Kidney (tissue), 14 donors: ENCODE results near the gene FAM78A. TPM values are rescaled to one million over a fixed set of nuclear protein-coding genes. Genes with fewer than 3 reads are reported as not detected.

Source experiments
- DNase-seq, 5 donors: peaks; one replicate each; pipeline ENCODE4 v3.0.0-alpha.2; 2013 to 2020
- FAIRE-seq: peaks from 2 replicates; lab custom pipeline; 2012; peaks lifted over from hg19 to GRCh38; lab: Jason Lieb, UNC
- H3K27ac ChIP-seq, 2 donors: one replicate each; pipeline ENCODE4 v1.7.0; 2013; ENCODE audit warnings: low read depth in 2 of 2, low read length in 2 of 2, inconsistent platforms in 1 of 2
- H3K27me3 ChIP-seq: one replicate; pipeline ENCODE4 v1.7.1; 2013; ENCODE audit warnings: low read length, inconsistent platforms; ENCODE audit not compliant: control insufficient read depth, insufficient read depth
- H3K36me3 ChIP-seq, 3 donors: one replicate each; pipeline versions ENCODE4 v1.7.0 to v1.7.1; 2013; ENCODE audit warnings: low read length in 3 of 3, control low read depth in 1 of 3, inconsistent platforms in 1 of 3; ENCODE audit not compliant: insufficient read depth in 3 of 3, control insufficient read depth in 2 of 3
- H3K4me1 ChIP-seq, 3 donors: one replicate each; pipeline versions ENCODE4 v1.7.0 to v1.7.1; 2013; ENCODE audit warnings: low read length in 3 of 3, inconsistent platforms in 1 of 3, low read depth in 1 of 3; ENCODE audit not compliant: control insufficient read depth in 2 of 3, insufficient read depth in 2 of 3
- H3K4me3 ChIP-seq, 3 donors: one replicate each; pipeline versions ENCODE4 v1.7.0 to v1.8.1; 2013; ENCODE audit warnings: low read length in 3 of 3, control low read depth in 1 of 3, inconsistent platforms in 1 of 3
- H3K9ac ChIP-seq, 3 donors: one replicate each; pipeline versions ENCODE4 v1.7.0 to v1.7.1; 2013; ENCODE audit warnings: low read length in 3 of 3, control low read depth in 1 of 3, inconsistent platforms in 1 of 3
- H3K9me3 ChIP-seq, 3 donors: one replicate each; pipeline versions ENCODE4 v1.7.0 to v1.7.1; 2013; ENCODE audit warnings: low read length in 3 of 3, control low read depth in 1 of 3, inconsistent platforms in 1 of 3; ENCODE audit not compliant: control insufficient read depth in 2 of 3, insufficient read depth in 1 of 3
- intact Hi-C: fragments of 100-400 bp; cut with DNase I; formaldehyde crosslinking; loops from one replicate; pipeline ENCODE4 v1.11.1; 2022
- polyA plus RNA-seq: library from polyadenylated mRNA; stranded (reverse); fragments of 350-450 nt; fragmentation: Illumina TruSeq; extraction: RNeasy Lipid Tissue Mini Kit (QIAGEN cat#74804); gene quantifications from one replicate; pipeline ENCODE4 v1.2.3, GENCODE V29; 2014; ENCODE audit warnings: low read depth, low replicate concordance; ENCODE audit not compliant: insufficient read depth
- total RNA-seq: library from RNA; stranded (reverse); fragmentation: NEBNext Ultra II Directional; extraction: Animal tissue kit (Norgen Biotek cat#: 25700); gene quantifications from one replicate; pipeline ENCODE4 v1.2.1, GENCODE V29; 2021
- TF ChIP-seq, protein P1 (sequence below): IDR thresholded peaks from 3 replicates; pipeline ENCODE4 v1.5.1; 2012; ENCODE audit warnings: mild to moderate bottlenecking, moderate library complexity, borderline replicate concordance; ENCODE audit not compliant: insufficient read depth; ENCODE audit errors: extremely low read depth
- donor health status: control.
- donor health status: control.
- donor health status: control.
- donor health status: control.
- donor health status: control.
- donor health status: DM: yes; HTN: yes; CAD: no.
- donor health status: Normal renal cell carcinoma (clear cell type).

The FAM78A gene
- total and polyA plus RNA-seq, 2 donors from 2014 or later: 1.6 to 6.1 TPM

DNA sequence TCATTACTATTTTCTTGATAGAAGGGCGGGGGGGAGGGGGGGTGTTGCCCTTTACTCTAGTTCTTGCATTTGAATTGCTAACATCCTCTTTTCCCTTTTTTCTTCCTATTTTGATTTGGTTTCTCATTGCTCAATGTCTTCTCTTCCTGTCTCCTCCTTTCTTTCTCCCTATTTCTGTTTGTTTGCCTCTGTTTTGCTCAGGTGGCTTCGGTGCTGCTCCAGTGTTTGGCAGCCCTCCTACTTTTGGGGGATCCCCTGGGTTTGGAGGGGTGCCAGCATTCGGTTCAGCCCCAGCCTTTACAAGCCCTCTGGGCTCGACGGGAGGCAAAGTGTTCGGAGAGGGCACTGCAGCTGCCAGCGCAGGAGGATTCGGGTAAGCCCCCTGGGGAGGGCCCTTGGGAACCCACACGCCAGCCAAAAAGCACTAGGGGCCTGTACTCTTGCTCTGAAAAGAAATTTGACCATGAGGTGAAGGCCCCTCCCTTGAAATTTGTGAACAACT is 48.3 kb downstream of the FAM78A start:
- FAIRE-seq: no peak
- Histone ChIP-seq H3K9ac (no peak overlapping the region), H3K4me3 (no peak overlapping the region), H3K4me1 (peaks cover 2 to 7% (median 3%) of the 10 kb centered on the region in 3 donors), H3K36me3 (peaks cover 0 to 27% (median 15%) of the 10 kb centered on the region in 3 donors), H3K27ac (no peak overlapping the region), H3K27me3 (no peaks in the 10 kb centered on the region), H3K9me3 (no peaks in the 10 kb centered on the region)
- TF ChIP-seq, protein P1, sequence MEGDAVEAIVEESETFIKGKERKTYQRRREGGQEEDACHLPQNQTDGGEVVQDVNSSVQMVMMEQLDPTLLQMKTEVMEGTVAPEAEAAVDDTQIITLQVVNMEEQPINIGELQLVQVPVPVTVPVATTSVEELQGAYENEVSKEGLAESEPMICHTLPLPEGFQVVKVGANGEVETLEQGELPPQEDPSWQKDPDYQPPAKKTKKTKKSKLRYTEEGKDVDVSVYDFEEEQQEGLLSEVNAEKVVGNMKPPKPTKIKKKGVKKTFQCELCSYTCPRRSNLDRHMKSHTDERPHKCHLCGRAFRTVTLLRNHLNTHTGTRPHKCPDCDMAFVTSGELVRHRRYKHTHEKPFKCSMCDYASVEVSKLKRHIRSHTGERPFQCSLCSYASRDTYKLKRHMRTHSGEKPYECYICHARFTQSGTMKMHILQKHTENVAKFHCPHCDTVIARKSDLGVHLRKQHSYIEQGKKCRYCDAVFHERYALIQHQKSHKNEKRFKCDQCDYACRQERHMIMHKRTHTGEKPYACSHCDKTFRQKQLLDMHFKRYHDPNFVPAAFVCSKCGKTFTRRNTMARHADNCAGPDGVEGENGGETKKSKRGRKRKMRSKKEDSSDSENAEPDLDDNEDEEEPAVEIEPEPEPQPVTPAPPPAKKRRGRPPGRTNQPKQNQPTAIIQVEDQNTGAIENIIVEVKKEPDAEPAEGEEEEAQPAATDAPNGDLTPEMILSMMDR: no peak
- DNase-seq: no peak
- intact Hi-C loops: no loop called here

DNA sequence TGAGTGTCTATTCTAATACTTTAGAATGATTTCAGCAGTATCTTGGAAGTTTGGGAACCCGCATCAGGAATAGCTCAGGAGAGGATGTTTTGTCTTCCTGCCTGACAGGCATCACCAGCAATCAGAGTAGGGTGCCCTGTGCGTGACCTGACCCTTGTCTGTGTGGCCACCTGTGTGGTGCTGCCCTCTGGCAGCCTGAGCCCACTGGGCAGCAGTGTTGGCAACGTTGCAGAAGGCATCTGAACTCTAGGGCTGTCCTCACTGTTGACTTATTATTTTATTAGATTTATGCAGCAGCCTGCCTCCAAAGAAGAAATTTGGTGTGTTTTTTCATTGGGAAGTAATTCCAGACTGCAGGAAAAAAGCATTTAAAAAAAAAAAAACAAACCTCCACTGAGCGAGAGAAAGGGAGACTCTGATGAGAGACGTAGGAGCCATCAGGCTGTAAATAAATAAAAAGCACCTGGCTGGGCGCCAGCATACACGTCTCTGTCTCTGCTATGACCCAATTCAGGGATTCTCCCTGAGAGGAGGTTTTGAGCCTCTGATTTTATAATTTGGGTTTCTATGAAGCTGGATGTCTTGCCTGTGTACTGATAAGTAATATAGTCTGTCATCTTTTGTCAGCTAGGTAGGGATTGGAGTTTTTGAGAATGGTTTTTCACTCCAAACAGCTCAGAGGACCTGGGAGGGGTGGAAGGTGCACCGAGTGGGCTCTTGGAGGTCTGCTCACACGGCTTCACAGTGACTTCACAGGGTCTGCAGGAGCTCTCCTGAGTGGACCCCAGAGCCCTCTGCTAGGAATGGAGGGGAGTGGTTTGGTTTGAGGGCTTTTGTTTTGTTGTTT is 49.0 kb downstream of the FAM78A start:
- intact Hi-C loops: no loop called here
- Histone ChIP-seq H3K9ac (no peak overlapping the region), H3K9me3 (no peaks in the 10 kb centered on the region), H3K36me3 (peaks cover 0 to 29% (median 14%) of the 10 kb centered on the region in 3 donors), H3K27me3 (no peaks in the 10 kb centered on the region), H3K4me3 (no peak overlapping the region), H3K4me1 (peaks cover 2 to 7% (median 3%) of the 10 kb centered on the region in 3 donors), H3K27ac (no peak overlapping the region)
- DNase-seq (peak in 1 of 5 donors; percentile 47), FAIRE-seq (no peak)
- TF ChIP-seq, protein P1: no peak

DNA sequence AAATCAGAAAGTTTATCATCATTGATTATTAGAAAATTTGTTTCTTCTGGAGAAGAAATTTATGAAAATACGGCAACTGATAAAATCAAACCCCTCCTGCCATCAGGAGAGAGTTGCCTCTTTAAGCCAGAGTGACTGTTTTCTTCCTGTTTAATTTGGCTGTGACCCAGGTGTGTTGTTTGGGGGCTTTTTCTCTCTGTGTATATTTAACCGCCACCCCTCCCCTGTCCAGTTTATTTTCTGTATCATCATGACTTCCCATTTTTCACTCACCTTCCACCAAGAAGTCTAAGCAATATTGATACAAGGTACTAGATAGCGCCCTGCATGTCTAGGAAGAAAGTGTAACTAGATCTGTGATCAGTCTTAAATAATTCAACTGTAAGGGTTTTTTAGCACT is 50.1 kb downstream of the FAM78A start:
- peaks cover 0 to 20% (median 9%) of the 10 kb centered on the region in 3 donors for H3K36me3 ChIP-seq
- no peak overlapping the region for H3K27ac ChIP-seq
- peaks cover 2 to 7% (median 3%) of the 10 kb centered on the region in 3 donors for H3K4me1 ChIP-seq
- no peak overlapping the region for H3K4me3 ChIP-seq
- H3K9me3 ChIP-seq: no peaks in the 10 kb centered on the region
- no peak overlapping the region for H3K9ac ChIP-seq
- intact Hi-C loops: no loop called here
- no peak for FAIRE-seq
- DNase-seq: peak in 1 of 5 donors; percentile 35
- TF ChIP-seq, protein P1: no peak
- H3K27me3 ChIP-seq: no peaks in the 10 kb centered on the region
